WTC11 (cell line): Measurements from ENCODE around the gene LIG3. TPM values are rescaled to one million over a fixed set of nuclear protein-coding genes. Genes with fewer than 3 reads are reported as not detected.
A peak's percentile ranks its signal among the peaks of the same experiment; 100 is the strongest.

Experiments
- ATAC-seq: fragments of 200-7000 bp; cut with Tn5 transposase; 2 replicates; pipeline ENCODE4 v1.10.0; 2021; ENCODE audit warnings: mild to moderate bottlenecking, moderate library complexity
- CTCF ChIA-PET: fragments of 300-600 bp; sonication (Branson Sonifier 250); formaldehyde crosslinking; loops from one replicate; lab custom pipeline; 2021; ENCODE audit warnings: antibody characterized with exemption; lab: Charles Lee
- POLR2A ChIA-PET: fragments of 350-600 bp; sonication (Branson Sonifier 250); formaldehyde crosslinking; loops from one replicate; lab custom pipeline; 2021; ENCODE audit warnings: antibody characterized with exemption; lab: Charles Lee
- DNase-seq: peaks from one replicate; pipeline ENCODE4 v3.0.0; 2021; ENCODE audit warnings: low spot score
- H3K27ac Mint-ChIP-seq: 2 replicates; pipeline ENCODE4 v1.8.0; 2021; ENCODE audit warnings: mixed read lengths
- H3K27me3 Mint-ChIP-seq: 2 replicates; pipeline ENCODE4 v1.8.0; 2021; ENCODE audit warnings: low read depth, mild to moderate bottlenecking, moderate library complexity, mixed read lengths
- H3K36me3 Mint-ChIP-seq: 2 replicates; pipeline ENCODE4 v1.8.0; 2021; ENCODE audit warnings: mixed read lengths
- H3K4me1 Mint-ChIP-seq: 2 replicates; pipeline ENCODE4 v1.8.0; 2022; ENCODE audit warnings: mixed read lengths
- H3K4me3 Mint-ChIP-seq: 2 replicates; pipeline ENCODE4 v1.8.0; 2021; ENCODE audit warnings: mild to moderate bottlenecking, moderate library complexity, mixed read lengths
- H3K9me3 Mint-ChIP-seq: 2 replicates; pipeline ENCODE4 v1.8.0; 2021; ENCODE audit warnings: mixed read lengths
- EMX1 ChIP-seq: fragments of 250-450 bp; sonication (Bioruptor Pico); IDR thresholded peaks from 2 replicates; pipeline ENCODE4 v1.8.0; 2021; ENCODE audit warnings: mild to moderate bottlenecking
- ESRRA ChIP-seq: sonication (generic); formaldehyde crosslinking; IDR thresholded peaks from 2 replicates; pipeline ENCODE4 v1.8.1; 2022; ENCODE audit warnings: mild to moderate bottlenecking, missing genetic modification reagents, borderline replicate concordance
- FOXJ3 ChIP-seq: sonication (generic); formaldehyde crosslinking; IDR thresholded peaks from 2 replicates; pipeline ENCODE4 v1.9.0; 2021; ENCODE audit warnings: missing genetic modification reagents, mild to moderate bottlenecking, borderline replicate concordance
- FOXK1 ChIP-seq: sonication (generic); formaldehyde crosslinking; IDR thresholded peaks from 2 replicates; pipeline ENCODE4 v1.8.0; 2022; ENCODE audit warnings: mild to moderate bottlenecking, moderate library complexity, missing genetic modification reagents
- FOXP1 ChIP-seq: sonication (generic); formaldehyde crosslinking; IDR thresholded peaks from 2 replicates; pipeline ENCODE4 v1.8.0; 2022; ENCODE audit warnings: missing genetic modification reagents, mild to moderate bottlenecking, moderate library complexity, borderline replicate concordance
- JUN ChIP-seq: sonication (generic); formaldehyde crosslinking; IDR thresholded peaks from 2 replicates; pipeline ENCODE4 v1.8.0; 2023; ENCODE audit warnings: mild to moderate bottlenecking, missing genetic modification reagents
- MYBL2 ChIP-seq: sonication (generic); formaldehyde crosslinking; IDR thresholded peaks from 2 replicates; pipeline ENCODE4 v1.8.1; 2023; ENCODE audit warnings: mild to moderate bottlenecking, moderate library complexity, missing genetic modification reagents
- NFE2L1 ChIP-seq: sonication (generic); formaldehyde crosslinking; IDR thresholded peaks from 2 replicates; pipeline ENCODE4 v1.8.1; 2023; ENCODE audit warnings: missing genetic modification reagents
- NR2C2 ChIP-seq: sonication (generic); formaldehyde crosslinking; IDR thresholded peaks from 2 replicates; pipeline ENCODE4 v1.8.0; 2022; ENCODE audit warnings: mild to moderate bottlenecking, missing genetic modification reagents
- SMAD3 ChIP-seq: sonication (generic); formaldehyde crosslinking; IDR thresholded peaks from 2 replicates; pipeline ENCODE4 v1.8.0; 2022; ENCODE audit warnings: missing genetic modification reagents, mild to moderate bottlenecking, borderline replicate concordance
- SOX15 ChIP-seq: fragments of 250-450 bp; sonication (Bioruptor Pico); IDR thresholded peaks from 2 replicates; pipeline ENCODE4 v1.9.0; 2021; ENCODE audit warnings: mild to moderate bottlenecking
- TCF7 ChIP-seq: sonication (generic); formaldehyde crosslinking; IDR thresholded peaks from 2 replicates; pipeline ENCODE4 v1.8.0; 2022; ENCODE audit warnings: mild to moderate bottlenecking, low read depth, missing genetic modification reagents, moderate library complexity
- TEAD1 ChIP-seq: sonication (generic); formaldehyde crosslinking; IDR thresholded peaks from 2 replicates; pipeline ENCODE4 v1.8.0; 2022; ENCODE audit warnings: mild to moderate bottlenecking, missing genetic modification reagents
- TP53 ChIP-seq: sonication (generic); formaldehyde crosslinking; IDR thresholded peaks from 2 replicates; pipeline ENCODE4 v1.8.1; 2023; ENCODE audit warnings: mild to moderate bottlenecking, missing genetic modification reagents
- ZNF121 ChIP-seq: sonication (generic); formaldehyde crosslinking; IDR thresholded peaks from 2 replicates; pipeline ENCODE4 v1.8.0; 2023; ENCODE audit warnings: missing genetic modification reagents
- ZNF219 ChIP-seq: sonication (generic); formaldehyde crosslinking; IDR thresholded peaks from 2 replicates; pipeline ENCODE4 v1.8.0; 2023; ENCODE audit warnings: missing genetic modification reagents, mild to moderate bottlenecking, borderline replicate concordance
- ZNF232 ChIP-seq: sonication (generic); formaldehyde crosslinking; IDR thresholded peaks from 2 replicates; pipeline ENCODE4 v1.8.0; 2022; ENCODE audit warnings: mild to moderate bottlenecking, missing genetic modification reagents
- total RNA-seq: library from RNA; stranded (reverse); gene quantifications from 3 replicates; pipeline ENCODE4 v1.2.3, GENCODE V29; 2021
- TF ChIP-seq, protein P1 (sequence below): fragments of 250-450 bp; sonication (Bioruptor Pico); IDR thresholded peaks from 2 replicates; pipeline ENCODE4 v1.9.0; 2021; ENCODE audit warnings: mild to moderate bottlenecking
- TF ChIP-seq, protein P2 (sequence below): sonication (generic); formaldehyde crosslinking; IDR thresholded peaks from 2 replicates; pipeline ENCODE4 v1.8.0; 2023; ENCODE audit warnings: missing genetic modification reagents, mild to moderate bottlenecking, borderline replicate concordance
- TF ChIP-seq, protein P3 (sequence below): sonication (generic); formaldehyde crosslinking; IDR thresholded peaks from 2 replicates; pipeline ENCODE4 v1.8.1; 2023; ENCODE audit warnings: mild to moderate bottlenecking, missing genetic modification reagents
- TF ChIP-seq, protein P4 (sequence below): sonication (generic); formaldehyde crosslinking; IDR thresholded peaks from 2 replicates; pipeline ENCODE4 v1.8.1; 2022; ENCODE audit warnings: mild to moderate bottlenecking, moderate library complexity, missing genetic modification reagents

The LIG3 gene
- total RNA-seq, 1 experiment from 2014 or later = 92.3 TPM

GRCh38 chr17:35052780-35053179 lies 72.5 kb downstream of the LIG3 start:
- DNase-seq = no peak
- no peak for TF ChIP-seq ESRRA (CRISPR knock-in tag)
- TF ChIP-seq, all 79 proteins: peak for 0
- Mint-ChIP-seq H3K4me3 (no peak overlapping the region), H3K4me1 (peaks cover 32% of the 10 kb centered on the region), H3K9me3 (no peaks in the 10 kb centered on the region), H3K36me3 (no peaks in the 10 kb centered on the region), H3K27ac (no peak overlapping the region), H3K27me3 (no peaks in the 10 kb centered on the region)
- POLR2A ChIA-PET = no interaction called here
- CTCF ChIA-PET = no interaction called here
- ATAC-seq = no peak

- no peak for DNase-seq
- Mint-ChIP-seq H3K27ac (no peak overlapping the region), H3K9me3 (no peaks in the 10 kb centered on the region), H3K36me3 (no peaks in the 10 kb centered on the region), H3K4me3 (no peak overlapping the region), H3K27me3 (no peaks in the 10 kb centered on the region), H3K4me1 (peaks cover 32% of the 10 kb centered on the region)
- no peak for TF ChIP-seq ZNF219 (CRISPR knock-in tag)
- TF ChIP-seq, protein P1, sequence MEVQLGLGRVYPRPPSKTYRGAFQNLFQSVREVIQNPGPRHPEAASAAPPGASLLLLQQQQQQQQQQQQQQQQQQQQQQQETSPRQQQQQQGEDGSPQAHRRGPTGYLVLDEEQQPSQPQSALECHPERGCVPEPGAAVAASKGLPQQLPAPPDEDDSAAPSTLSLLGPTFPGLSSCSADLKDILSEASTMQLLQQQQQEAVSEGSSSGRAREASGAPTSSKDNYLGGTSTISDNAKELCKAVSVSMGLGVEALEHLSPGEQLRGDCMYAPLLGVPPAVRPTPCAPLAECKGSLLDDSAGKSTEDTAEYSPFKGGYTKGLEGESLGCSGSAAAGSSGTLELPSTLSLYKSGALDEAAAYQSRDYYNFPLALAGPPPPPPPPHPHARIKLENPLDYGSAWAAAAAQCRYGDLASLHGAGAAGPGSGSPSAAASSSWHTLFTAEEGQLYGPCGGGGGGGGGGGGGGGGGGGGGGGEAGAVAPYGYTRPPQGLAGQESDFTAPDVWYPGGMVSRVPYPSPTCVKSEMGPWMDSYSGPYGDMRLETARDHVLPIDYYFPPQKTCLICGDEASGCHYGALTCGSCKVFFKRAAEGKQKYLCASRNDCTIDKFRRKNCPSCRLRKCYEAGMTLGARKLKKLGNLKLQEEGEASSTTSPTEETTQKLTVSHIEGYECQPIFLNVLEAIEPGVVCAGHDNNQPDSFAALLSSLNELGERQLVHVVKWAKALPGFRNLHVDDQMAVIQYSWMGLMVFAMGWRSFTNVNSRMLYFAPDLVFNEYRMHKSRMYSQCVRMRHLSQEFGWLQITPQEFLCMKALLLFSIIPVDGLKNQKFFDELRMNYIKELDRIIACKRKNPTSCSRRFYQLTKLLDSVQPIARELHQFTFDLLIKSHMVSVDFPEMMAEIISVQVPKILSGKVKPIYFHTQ = no peak
- no peak for TF ChIP-seq TP53 (CRISPR knock-in tag)
- no peak for TF ChIP-seq TEAD1 (CRISPR knock-in tag)
- TF ChIP-seq ZNF121 (CRISPR knock-in tag) = no peak
- TF ChIP-seq EMX1 (CRISPR knock-in tag) = no peak
- ChIA-PET CTCF (interaction anchor here (0.5 kb wide), 1 partner anchor 77 kb away, joined by 3 read pairs; no protein-coding TSS in a partner anchor), POLR2A (no interaction called here)
- ATAC-seq = no peak
Observed at GRCh38 chr17:35053204-35053603, 72.9 kb downstream of the LIG3 start.

DNA sequence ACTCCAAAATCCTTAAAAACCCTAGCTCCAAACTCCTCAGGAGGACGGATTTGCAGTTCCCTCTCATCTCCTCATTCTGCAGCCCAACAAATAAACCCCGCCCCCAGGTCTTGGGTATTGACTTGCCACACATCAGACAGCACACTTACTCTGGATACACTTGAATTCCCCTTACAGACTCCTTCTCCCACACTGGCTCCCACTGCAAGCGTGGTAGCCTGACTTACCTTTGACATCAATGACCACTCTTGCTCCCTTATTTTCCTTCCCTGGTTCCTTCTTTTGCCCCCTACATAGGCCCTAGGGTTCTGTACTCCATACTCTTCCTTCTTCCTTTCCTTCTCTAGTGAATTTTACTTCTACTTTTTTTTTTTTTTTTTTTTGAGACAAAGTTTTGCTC lies 75.7 kb downstream of the LIG3 start:
- no peak overlapping the region; the same call in 1 of the 2 replicates for H3K27ac Mint-ChIP-seq
- CTCF ChIA-PET = no interaction called here
- no peaks in the 10 kb centered on the region for H3K27me3 Mint-ChIP-seq
- peak; percentile 55 for ATAC-seq
- no peak overlapping the region for H3K4me3 Mint-ChIP-seq
- no peaks in the 10 kb centered on the region for H3K36me3 Mint-ChIP-seq
- POLR2A ChIA-PET = no interaction called here
- peak; percentile 20 for DNase-seq
- TF ChIP-seq, protein P2, sequence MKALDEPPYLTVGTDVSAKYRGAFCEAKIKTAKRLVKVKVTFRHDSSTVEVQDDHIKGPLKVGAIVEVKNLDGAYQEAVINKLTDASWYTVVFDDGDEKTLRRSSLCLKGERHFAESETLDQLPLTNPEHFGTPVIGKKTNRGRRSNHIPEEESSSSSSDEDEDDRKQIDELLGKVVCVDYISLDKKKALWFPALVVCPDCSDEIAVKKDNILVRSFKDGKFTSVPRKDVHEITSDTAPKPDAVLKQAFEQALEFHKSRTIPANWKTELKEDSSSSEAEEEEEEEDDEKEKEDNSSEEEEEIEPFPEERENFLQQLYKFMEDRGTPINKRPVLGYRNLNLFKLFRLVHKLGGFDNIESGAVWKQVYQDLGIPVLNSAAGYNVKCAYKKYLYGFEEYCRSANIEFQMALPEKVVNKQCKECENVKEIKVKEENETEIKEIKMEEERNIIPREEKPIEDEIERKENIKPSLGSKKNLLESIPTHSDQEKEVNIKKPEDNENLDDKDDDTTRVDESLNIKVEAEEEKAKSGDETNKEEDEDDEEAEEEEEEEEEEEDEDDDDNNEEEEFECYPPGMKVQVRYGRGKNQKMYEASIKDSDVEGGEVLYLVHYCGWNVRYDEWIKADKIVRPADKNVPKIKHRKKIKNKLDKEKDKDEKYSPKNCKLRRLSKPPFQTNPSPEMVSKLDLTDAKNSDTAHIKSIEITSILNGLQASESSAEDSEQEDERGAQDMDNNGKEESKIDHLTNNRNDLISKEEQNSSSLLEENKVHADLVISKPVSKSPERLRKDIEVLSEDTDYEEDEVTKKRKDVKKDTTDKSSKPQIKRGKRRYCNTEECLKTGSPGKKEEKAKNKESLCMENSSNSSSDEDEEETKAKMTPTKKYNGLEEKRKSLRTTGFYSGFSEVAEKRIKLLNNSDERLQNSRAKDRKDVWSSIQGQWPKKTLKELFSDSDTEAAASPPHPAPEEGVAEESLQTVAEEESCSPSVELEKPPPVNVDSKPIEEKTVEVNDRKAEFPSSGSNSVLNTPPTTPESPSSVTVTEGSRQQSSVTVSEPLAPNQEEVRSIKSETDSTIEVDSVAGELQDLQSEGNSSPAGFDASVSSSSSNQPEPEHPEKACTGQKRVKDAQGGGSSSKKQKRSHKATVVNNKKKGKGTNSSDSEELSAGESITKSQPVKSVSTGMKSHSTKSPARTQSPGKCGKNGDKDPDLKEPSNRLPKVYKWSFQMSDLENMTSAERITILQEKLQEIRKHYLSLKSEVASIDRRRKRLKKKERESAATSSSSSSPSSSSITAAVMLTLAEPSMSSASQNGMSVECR (CRISPR knock-in tag) = no peak
- no peak for TF ChIP-seq SOX15 (CRISPR knock-in tag)
- TF ChIP-seq NFE2L1 = no peak
- no peak for TF ChIP-seq SMAD3 (CRISPR knock-in tag)
- no peak for TF ChIP-seq FOXP1 (CRISPR knock-in tag)
- TF ChIP-seq JUN = no peak
- TF ChIP-seq, protein P3, sequence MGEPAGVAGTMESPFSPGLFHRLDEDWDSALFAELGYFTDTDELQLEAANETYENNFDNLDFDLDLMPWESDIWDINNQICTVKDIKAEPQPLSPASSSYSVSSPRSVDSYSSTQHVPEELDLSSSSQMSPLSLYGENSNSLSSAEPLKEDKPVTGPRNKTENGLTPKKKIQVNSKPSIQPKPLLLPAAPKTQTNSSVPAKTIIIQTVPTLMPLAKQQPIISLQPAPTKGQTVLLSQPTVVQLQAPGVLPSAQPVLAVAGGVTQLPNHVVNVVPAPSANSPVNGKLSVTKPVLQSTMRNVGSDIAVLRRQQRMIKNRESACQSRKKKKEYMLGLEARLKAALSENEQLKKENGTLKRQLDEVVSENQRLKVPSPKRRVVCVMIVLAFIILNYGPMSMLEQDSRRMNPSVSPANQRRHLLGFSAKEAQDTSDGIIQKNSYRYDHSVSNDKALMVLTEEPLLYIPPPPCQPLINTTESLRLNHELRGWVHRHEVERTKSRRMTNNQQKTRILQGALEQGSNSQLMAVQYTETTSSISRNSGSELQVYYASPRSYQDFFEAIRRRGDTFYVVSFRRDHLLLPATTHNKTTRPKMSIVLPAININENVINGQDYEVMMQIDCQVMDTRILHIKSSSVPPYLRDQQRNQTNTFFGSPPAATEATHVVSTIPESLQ = no peak
- no peak for TF ChIP-seq FOXJ3 (CRISPR knock-in tag)
- no peak for TF ChIP-seq ZNF232 (CRISPR knock-in tag)
- TF ChIP-seq FOXK1 = no peak
- TF ChIP-seq TEAD1 (CRISPR knock-in tag) = no peak
- no peak for TF ChIP-seq TCF7
- TF ChIP-seq MYBL2 (CRISPR knock-in tag) = no peak
- no peak for TF ChIP-seq NR2C2
- TF ChIP-seq, protein P4, sequence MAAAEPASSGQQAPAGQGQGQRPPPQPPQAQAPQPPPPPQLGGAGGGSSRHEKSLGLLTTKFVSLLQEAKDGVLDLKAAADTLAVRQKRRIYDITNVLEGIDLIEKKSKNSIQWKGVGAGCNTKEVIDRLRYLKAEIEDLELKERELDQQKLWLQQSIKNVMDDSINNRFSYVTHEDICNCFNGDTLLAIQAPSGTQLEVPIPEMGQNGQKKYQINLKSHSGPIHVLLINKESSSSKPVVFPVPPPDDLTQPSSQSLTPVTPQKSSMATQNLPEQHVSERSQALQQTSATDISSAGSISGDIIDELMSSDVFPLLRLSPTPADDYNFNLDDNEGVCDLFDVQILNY (CRISPR knock-in tag) = no peak
- peaks cover 27% of the 10 kb centered on the region for H3K4me1 Mint-ChIP-seq
- no peaks in the 10 kb centered on the region for H3K9me3 Mint-ChIP-seq
